Fibroblast of lung (primary cell): ENCODE results near the gene RIF1. TPM values are rescaled to one million over a fixed set of nuclear protein-coding genes. Genes with fewer than 3 reads are reported as not detected.
A peak's percentile ranks its signal among the peaks of the same experiment; 100 is the strongest.

ENCODE experiments used
- DNase-seq, 2 donors: peaks; one replicate each; pipeline versions ENCODE4 v3.0.0 to v3.0.0-alpha.2; 2010; ENCODE audit warnings: low read depth in 2 of 2
- H2AFZ ChIP-seq: 2 replicates; pipeline ENCODE4 v1.5.1; 2012; ENCODE audit warnings: low read length, control low read depth, inconsistent platforms
- H3K27ac ChIP-seq: 2 replicates; pipeline ENCODE4 v1.5.1; 2011; ENCODE audit warnings: low read length, control low read depth; ENCODE audit not compliant: insufficient read depth
- H3K27me3 ChIP-seq: 2 replicates; pipeline ENCODE4 v1.5.1; 2011; ENCODE audit warnings: mild to moderate bottlenecking, low read length; ENCODE audit not compliant: control insufficient read depth, insufficient read depth
- H3K36me3 ChIP-seq: 2 replicates; pipeline ENCODE4 v1.5.1; 2011; ENCODE audit warnings: low read length; ENCODE audit not compliant: control insufficient read depth, insufficient read depth
- H3K4me1 ChIP-seq: 2 replicates; pipeline ENCODE4 v1.5.1; 2011; ENCODE audit warnings: low read length; ENCODE audit not compliant: control insufficient read depth, insufficient read depth; ENCODE audit errors: extremely low read depth
- H3K4me2 ChIP-seq: 2 replicates; pipeline ENCODE4 v1.5.1; 2011; ENCODE audit warnings: low read length, control low read depth; ENCODE audit not compliant: insufficient read depth; ENCODE audit errors: extremely low read depth
- H3K4me3 ChIP-seq, 4 experiments: fragments of 200-600 bp in 1 of 4; sonication (generic) in 1 of 4; replicated peaks in 1 of 4; 2 replicates each; pipeline ENCODE4 v1.5.1; 2011 to 2016; ENCODE audit warnings: low read length in 4 of 4, low read depth in 3 of 4, mild to moderate bottlenecking in 3 of 4, control low read depth in 2 of 4, inconsistent platforms in 1 of 4, mixed read lengths in 1 of 4; ENCODE audit not compliant: insufficient read depth in 1 of 4; ENCODE audit errors: control extremely low read depth in 1 of 4
- H3K79me2 ChIP-seq: 2 replicates; pipeline ENCODE4 v1.5.1; 2012; ENCODE audit warnings: mild to moderate bottlenecking, low read length, inconsistent platforms; ENCODE audit not compliant: control insufficient read depth, insufficient read depth
- H3K9ac ChIP-seq: 2 replicates; pipeline ENCODE4 v1.5.1; 2011; ENCODE audit warnings: mild to moderate bottlenecking, low read length, control low read depth; ENCODE audit not compliant: insufficient read depth
- H3K9me3 ChIP-seq: 2 replicates; pipeline ENCODE4 v1.5.1; 2012; ENCODE audit warnings: low read depth, low read length; ENCODE audit not compliant: control insufficient read depth, insufficient read depth
- H4K20me1 ChIP-seq: 2 replicates; pipeline ENCODE4 v1.5.1; 2011; ENCODE audit warnings: low read length; ENCODE audit not compliant: control insufficient read depth, insufficient read depth; ENCODE audit errors: extremely low read depth
- EZH2 ChIP-seq: IDR thresholded peaks from 2 replicates; pipeline ENCODE4 v1.5.1; 2012; ENCODE audit warnings: low read length, control low read depth, mild to moderate bottlenecking; ENCODE audit errors: missing control alignments
- polyA plus RNA-seq, 2 donors: library from polyadenylated mRNA; depleted of rRNA in 1 of 2; stranded (reverse) in 1 of 2; unstranded in 1 of 2; fragments of >200 nt; gene quantifications; 2 replicates each; pipeline ENCODE4 v1.2.1, GENCODE V29; 2011 to 2012; ENCODE audit warnings: missing spikeins in 1 of 2
- total RNA-seq: library from RNA; depleted of rRNA; stranded (reverse); fragments of >200 nt; gene quantifications from 2 replicates; pipeline ENCODE4 v1.2.1, GENCODE V29; 2014
- TF ChIP-seq, protein P1 (sequence below), 2 donors: IDR thresholded peaks in 1 of 2; conservative IDR thresholded peaks in 1 of 2; 1 replicate in 1 of 2; 2 replicates in 1 of 2; pipeline ENCODE4 v1.5.1; 2011 to 2012; ENCODE audit warnings: low read length in 2 of 2, control low read depth in 1 of 2, inconsistent platforms in 1 of 2, low read depth in 1 of 2, mild to moderate bottlenecking in 1 of 2

RIF1 gene
- total and polyA plus RNA-seq, 2 donors (not counting 1 experiment from before 2014, with no cell fraction given), result 14.8 to 36.5 TPM

DNA sequence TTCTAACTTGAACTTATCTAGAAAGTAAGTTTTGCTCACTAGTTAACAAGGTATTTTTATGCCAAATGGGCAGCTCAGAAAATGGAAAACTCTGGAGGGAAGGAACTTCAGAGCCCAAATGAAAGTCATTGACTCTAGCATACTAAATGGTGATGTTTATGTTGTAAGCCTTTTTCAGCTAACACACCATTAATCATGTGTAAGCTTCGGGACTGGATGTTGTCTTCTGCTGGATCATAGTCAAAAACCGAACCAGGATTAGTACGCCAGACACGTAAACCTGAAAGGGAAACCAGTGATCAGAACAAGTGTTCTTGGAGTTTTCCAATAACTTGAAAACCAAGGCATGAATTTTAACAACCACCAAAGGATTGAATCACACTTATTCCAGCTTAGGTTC is 81.8 kb downstream of the RIF1 start:
- Histone ChIP-seq H3K36me3 (no peaks in the 10 kb centered on the region), H3K9ac (no peak overlapping the region), H3K9me3 (no peaks in the 10 kb centered on the region), H3K27ac (no peak overlapping the region), H3K79me2 (no peaks in the 10 kb centered on the region), H3K4me2 (no peak overlapping the region), H3K4me1 (no peaks in the 10 kb centered on the region), H3K27me3 (no peaks in the 10 kb centered on the region), H4K20me1 (no peaks in the 10 kb centered on the region), H2AFZ (no peak overlapping the region), H3K4me3 (no peak overlapping the region)
- TF ChIP-seq, protein P1, sequence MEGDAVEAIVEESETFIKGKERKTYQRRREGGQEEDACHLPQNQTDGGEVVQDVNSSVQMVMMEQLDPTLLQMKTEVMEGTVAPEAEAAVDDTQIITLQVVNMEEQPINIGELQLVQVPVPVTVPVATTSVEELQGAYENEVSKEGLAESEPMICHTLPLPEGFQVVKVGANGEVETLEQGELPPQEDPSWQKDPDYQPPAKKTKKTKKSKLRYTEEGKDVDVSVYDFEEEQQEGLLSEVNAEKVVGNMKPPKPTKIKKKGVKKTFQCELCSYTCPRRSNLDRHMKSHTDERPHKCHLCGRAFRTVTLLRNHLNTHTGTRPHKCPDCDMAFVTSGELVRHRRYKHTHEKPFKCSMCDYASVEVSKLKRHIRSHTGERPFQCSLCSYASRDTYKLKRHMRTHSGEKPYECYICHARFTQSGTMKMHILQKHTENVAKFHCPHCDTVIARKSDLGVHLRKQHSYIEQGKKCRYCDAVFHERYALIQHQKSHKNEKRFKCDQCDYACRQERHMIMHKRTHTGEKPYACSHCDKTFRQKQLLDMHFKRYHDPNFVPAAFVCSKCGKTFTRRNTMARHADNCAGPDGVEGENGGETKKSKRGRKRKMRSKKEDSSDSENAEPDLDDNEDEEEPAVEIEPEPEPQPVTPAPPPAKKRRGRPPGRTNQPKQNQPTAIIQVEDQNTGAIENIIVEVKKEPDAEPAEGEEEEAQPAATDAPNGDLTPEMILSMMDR (conservative IDR thresholded peaks at IDR 0.05 in 1 of 2, IDR thresholded peaks at IDR 0.05 in 1 of 2; ENCODE audit: low read depth in 1 of 2, low read length in 2 of 2), result no peak
- no peak for TF ChIP-seq EZH2
- peak in 1 of 2 donors; percentile 17 for DNase-seq

DNA sequence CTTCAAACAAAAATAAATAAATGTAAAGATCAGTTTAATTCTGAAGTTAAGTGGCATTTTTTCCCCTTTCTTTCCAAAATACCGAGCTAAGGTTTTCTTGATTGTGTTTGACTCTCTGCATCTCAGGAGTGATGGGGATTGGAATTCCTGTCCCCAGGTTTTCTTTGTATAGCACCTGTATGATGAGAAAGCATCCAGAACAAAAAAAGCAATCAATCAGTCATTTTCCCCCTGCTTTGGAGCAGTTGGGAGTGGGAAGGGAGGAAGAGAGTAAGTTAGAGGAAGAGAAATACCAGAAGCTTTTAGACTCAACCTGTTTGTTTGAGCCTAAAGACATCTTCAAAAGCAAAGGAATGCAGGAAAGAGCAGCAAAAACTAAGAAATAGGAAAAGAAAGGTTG is 88.5 kb downstream of the RIF1 start:
- no peak for TF ChIP-seq EZH2
- TF ChIP-seq, protein P1 (conservative IDR thresholded peaks at IDR 0.05 in 1 of 2, IDR thresholded peaks at IDR 0.05 in 1 of 2; ENCODE audit: low read depth in 1 of 2, low read length in 2 of 2), result no peak
- Histone ChIP-seq H3K4me2 (no peak overlapping the region), H3K27me3 (no peaks in the 10 kb centered on the region), H3K4me1 (no peaks in the 10 kb centered on the region), H3K4me3 (no peak overlapping the region), H2AFZ (no peak overlapping the region), H4K20me1 (no peaks in the 10 kb centered on the region), H3K79me2 (no peaks in the 10 kb centered on the region), H3K9me3 (no peaks in the 10 kb centered on the region), H3K27ac (no peak overlapping the region), H3K9ac (no peak overlapping the region), H3K36me3 (no peaks in the 10 kb centered on the region)
- DNase-seq, result no peak

DNA sequence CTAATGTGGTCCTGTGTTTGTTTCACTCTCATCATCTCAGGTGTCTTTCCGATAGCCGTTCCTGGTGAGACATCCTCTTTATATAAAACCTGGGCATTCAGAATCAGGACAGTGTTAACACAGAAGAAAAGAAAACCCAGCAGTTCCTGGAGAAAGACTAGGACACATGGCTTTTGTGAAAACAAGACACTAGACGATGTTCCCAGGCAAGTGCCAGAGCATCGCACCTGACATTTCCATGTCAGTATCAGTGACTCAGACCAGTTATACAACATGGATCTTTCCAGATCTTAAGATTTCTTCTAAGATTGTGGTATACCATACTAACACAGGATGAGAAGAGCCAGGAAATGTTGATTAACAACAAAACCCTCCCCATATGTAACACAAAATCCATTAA is 96.5 kb downstream of the RIF1 start:
- no peak overlapping the region for H3K27ac ChIP-seq
- no peak overlapping the region for H3K4me3 ChIP-seq
- DNase-seq, result no peak
- no peaks in the 10 kb centered on the region for H3K79me2 ChIP-seq
- H3K27me3 ChIP-seq, result no peaks in the 10 kb centered on the region
- H3K4me2 ChIP-seq, result no peak overlapping the region
- no peaks in the 10 kb centered on the region for H3K9me3 ChIP-seq
- H3K9ac ChIP-seq, result no peak overlapping the region
- H3K36me3 ChIP-seq, result no peaks in the 10 kb centered on the region
- H3K4me1 ChIP-seq, result no peaks in the 10 kb centered on the region
- TF ChIP-seq EZH2, result no peak
- TF ChIP-seq, protein P1 (conservative IDR thresholded peaks at IDR 0.05 in 1 of 2, IDR thresholded peaks at IDR 0.05 in 1 of 2; ENCODE audit: low read depth in 1 of 2, low read length in 2 of 2), result no peak
- H4K20me1 ChIP-seq, result no peaks in the 10 kb centered on the region
- H2AFZ ChIP-seq, result no peak overlapping the region
